MM.1S (cell line): Measurements from ENCODE around the gene ADGRD1.
"Not testable (repeated sequence)": the region's sequence is repeated elsewhere in the genome, so short reads cannot be mapped to it uniquely, and the experiment has no call there.

Experiments used
- DNase-seq: peaks from one replicate; pipeline ENCODE4 v3.0.0-alpha.2; 2015
- H2AFZ ChIP-seq: fragments of 300-600 bp; sonication (generic); 2 replicates; pipeline ENCODE4 v1.6.0; 2016; ENCODE audit warnings: antibody characterized with exemption, low read length
- H3F3A ChIP-seq: fragments of 300-600 bp; sonication (generic); 2 replicates; pipeline ENCODE4 v1.6.1; 2016; ENCODE audit warnings: mild to moderate bottlenecking, antibody characterized with exemption, low read length, moderate library complexity, mixed read lengths; ENCODE audit not compliant: insufficient read depth
- H3K27ac ChIP-seq: fragments of 300-600 bp; sonication (generic); 2 replicates; pipeline ENCODE4 v1.5.1; 2016; ENCODE audit warnings: mild to moderate bottlenecking, low read length
- H3K27me3 ChIP-seq: fragments of 300-600 bp; sonication (generic); replicated peaks from 2 replicates; pipeline ENCODE4 v1.6.0; 2016; ENCODE audit warnings: low read length; ENCODE audit not compliant: insufficient read depth
- H3K36me3 ChIP-seq: fragments of 300-600 bp; sonication (generic); replicated peaks from 2 replicates; pipeline ENCODE4 v1.6.1; 2016; ENCODE audit warnings: mild to moderate bottlenecking, low read length, mixed read lengths; ENCODE audit not compliant: insufficient read depth
- H3K4me1 ChIP-seq: fragments of 300-600 bp; sonication (generic); 2 replicates; pipeline ENCODE4 v1.6.1; 2016; ENCODE audit warnings: low read length, mixed read lengths
- H3K4me2 ChIP-seq: fragments of 300-600 bp; sonication (generic); 2 replicates; pipeline ENCODE4 v1.6.0; 2016; ENCODE audit warnings: low read depth, low read length
- H3K4me3 ChIP-seq: fragments of 300-600 bp; sonication (generic); 2 replicates; pipeline ENCODE4 v1.5.1; 2016; ENCODE audit warnings: low read length, mixed read lengths
- H3K79me2 ChIP-seq: fragments of 300-600 bp; sonication (generic); 2 replicates; pipeline ENCODE4 v1.6.1; 2016; ENCODE audit warnings: mixed run types, low read length, mixed read lengths
- H3K9ac ChIP-seq: fragments of 300-600 bp; sonication (generic); 2 replicates; pipeline ENCODE4 v1.6.1; 2016; ENCODE audit warnings: low read length, mixed read lengths
- H3K9me2 ChIP-seq: fragments of 300-600 bp; sonication (generic); replicated peaks from 2 replicates; pipeline ENCODE4 v1.6.1; 2016; ENCODE audit warnings: mild to moderate bottlenecking, low read length, mixed read lengths; ENCODE audit not compliant: insufficient read depth
- H3K9me3 ChIP-seq: fragments of 300-600 bp; sonication (generic); replicated peaks from 2 replicates; pipeline ENCODE4 v1.6.1; 2016; ENCODE audit warnings: mild to moderate bottlenecking, low read length, mixed read lengths; ENCODE audit not compliant: insufficient read depth
- H4K20me1 ChIP-seq: fragments of 300-600 bp; sonication (generic); 2 replicates; pipeline ENCODE4 v1.6.1; 2016; ENCODE audit warnings: mild to moderate bottlenecking, low read length, moderate library complexity, mixed read lengths; ENCODE audit not compliant: insufficient read depth
- EZH2 ChIP-seq: fragments of 300-600 bp; sonication (generic); optimal IDR thresholded peaks from 2 replicates; pipeline ENCODE3; 2017; ENCODE audit warnings: low read depth, mild to moderate bottlenecking, antibody characterized with exemption, low read length, mixed read lengths
- EZH2phosphoT487 ChIP-seq: fragments of 300-600 bp; sonication (generic); IDR thresholded peaks from 2 replicates; pipeline ENCODE4 v1.6.1; 2018; ENCODE audit warnings: antibody characterized with exemption, low read length
- TF ChIP-seq, protein P1 (sequence below): fragments of 300-600 bp; sonication (generic); IDR thresholded peaks from 2 replicates; pipeline ENCODE4 v1.5.1; 2016; ENCODE audit warnings: antibody characterized with exemption, low read length, mixed read lengths

The ADGRD1 gene

DNA sequence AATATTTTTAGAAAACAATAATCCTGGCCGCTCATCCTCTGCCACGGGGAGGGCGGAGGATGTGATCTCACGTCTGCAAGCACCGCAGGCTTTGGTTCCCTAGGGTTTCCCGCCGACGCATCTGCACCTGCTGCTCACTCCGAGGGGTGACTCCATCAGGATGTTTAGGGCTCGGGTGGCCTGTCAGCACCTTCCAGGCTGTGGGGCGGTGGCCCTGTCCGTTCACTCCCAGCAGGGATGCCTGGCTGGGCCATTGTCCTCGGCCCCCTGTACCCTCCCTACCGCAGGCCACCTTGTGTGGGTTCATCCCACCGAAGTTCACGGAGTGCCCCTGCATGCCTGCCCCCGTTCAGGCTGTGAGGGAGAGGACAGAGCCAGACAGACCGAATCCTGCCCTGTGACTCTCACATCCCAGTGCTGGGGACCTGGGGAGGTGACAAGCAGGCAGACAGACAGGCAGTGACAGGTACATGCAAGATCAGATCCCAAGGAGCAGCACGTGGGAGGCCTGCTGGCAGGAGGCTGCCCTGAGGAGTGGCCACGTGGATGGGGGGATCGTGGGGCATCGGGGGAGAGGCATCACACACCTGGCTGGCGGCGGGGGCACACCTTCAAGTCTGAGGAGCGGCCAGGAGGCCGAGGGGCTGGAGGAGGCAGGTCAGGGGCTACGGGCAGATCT lies 112.6 kb downstream of the ADGRD1 start:
- TF ChIP-seq, protein P1, sequence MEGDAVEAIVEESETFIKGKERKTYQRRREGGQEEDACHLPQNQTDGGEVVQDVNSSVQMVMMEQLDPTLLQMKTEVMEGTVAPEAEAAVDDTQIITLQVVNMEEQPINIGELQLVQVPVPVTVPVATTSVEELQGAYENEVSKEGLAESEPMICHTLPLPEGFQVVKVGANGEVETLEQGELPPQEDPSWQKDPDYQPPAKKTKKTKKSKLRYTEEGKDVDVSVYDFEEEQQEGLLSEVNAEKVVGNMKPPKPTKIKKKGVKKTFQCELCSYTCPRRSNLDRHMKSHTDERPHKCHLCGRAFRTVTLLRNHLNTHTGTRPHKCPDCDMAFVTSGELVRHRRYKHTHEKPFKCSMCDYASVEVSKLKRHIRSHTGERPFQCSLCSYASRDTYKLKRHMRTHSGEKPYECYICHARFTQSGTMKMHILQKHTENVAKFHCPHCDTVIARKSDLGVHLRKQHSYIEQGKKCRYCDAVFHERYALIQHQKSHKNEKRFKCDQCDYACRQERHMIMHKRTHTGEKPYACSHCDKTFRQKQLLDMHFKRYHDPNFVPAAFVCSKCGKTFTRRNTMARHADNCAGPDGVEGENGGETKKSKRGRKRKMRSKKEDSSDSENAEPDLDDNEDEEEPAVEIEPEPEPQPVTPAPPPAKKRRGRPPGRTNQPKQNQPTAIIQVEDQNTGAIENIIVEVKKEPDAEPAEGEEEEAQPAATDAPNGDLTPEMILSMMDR: no peak
- no peak for TF ChIP-seq EZH2phosphoT487
- no peak for TF ChIP-seq EZH2
- Histone ChIP-seq H3F3A (no peaks in the 10 kb centered on the region), H3K9me3 (no peaks in the 10 kb centered on the region), H3K4me2 (no peak overlapping the region), H3K4me3 (no peak overlapping the region), H3K4me1 (no peaks in the 10 kb centered on the region), H3K27me3 (peaks cover 11% of the 10 kb centered on the region; the same call in 1 of the 2 replicates), H3K36me3 (no peaks in the 10 kb centered on the region), H3K79me2 (no peaks in the 10 kb centered on the region), H3K27ac (no peak overlapping the region), H3K9ac (no peak overlapping the region), H4K20me1 (no peaks in the 10 kb centered on the region), H2AFZ (no peak overlapping the region), H3K9me2 (no peaks in the 10 kb centered on the region)
- DNase-seq: no peak

DNA sequence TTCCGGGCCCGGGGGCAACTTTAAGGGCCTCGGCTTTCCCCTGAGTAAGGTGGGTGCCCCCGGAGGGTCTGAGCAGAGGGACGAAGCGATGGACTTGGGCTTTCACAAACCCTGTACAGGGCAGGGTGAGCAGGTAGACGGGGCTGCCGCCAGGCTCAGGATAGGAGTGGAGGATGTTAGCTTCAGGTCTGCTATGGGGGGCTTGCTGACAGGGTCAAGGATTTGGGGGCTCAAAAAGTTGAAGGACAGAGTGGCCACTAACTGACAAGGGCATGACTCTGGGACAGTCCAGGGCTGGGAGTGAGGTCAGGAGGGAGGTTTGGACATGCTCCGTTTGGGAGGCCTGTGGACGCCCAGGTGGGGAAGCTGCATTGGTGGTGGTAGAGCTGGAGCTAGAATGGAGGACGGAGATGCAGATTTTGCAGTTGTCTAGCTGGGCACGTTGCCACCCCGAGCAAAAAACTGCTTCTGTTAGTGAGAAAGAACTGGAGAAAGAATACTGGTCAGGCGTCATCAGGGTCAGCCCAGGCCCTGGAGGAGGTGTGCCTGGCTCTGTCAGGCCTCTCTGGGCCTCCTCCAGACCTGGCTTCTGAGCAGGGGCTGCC lies 113.3 kb downstream of the ADGRD1 start:
- no peaks in the 10 kb centered on the region for H3F3A ChIP-seq
- H3K79me2 ChIP-seq: no peaks in the 10 kb centered on the region
- DNase-seq: no peak
- H3K9me2 ChIP-seq: no peaks in the 10 kb centered on the region
- no peak overlapping the region for H2AFZ ChIP-seq
- peaks cover 11% of the 10 kb centered on the region; the same call in 1 of the 2 replicates for H3K27me3 ChIP-seq
- no peaks in the 10 kb centered on the region for H3K4me1 ChIP-seq
- TF ChIP-seq EZH2phosphoT487: no peak
- no peak for TF ChIP-seq EZH2
- TF ChIP-seq, protein P1: no peak
- no peaks in the 10 kb centered on the region for H3K9me3 ChIP-seq
- no peak overlapping the region for H3K27ac ChIP-seq
- no peak overlapping the region for H3K4me3 ChIP-seq
- no peak overlapping the region for H3K4me2 ChIP-seq
- H3K9ac ChIP-seq: no peak overlapping the region
- no peaks in the 10 kb centered on the region for H4K20me1 ChIP-seq
- no peaks in the 10 kb centered on the region for H3K36me3 ChIP-seq

DNA sequence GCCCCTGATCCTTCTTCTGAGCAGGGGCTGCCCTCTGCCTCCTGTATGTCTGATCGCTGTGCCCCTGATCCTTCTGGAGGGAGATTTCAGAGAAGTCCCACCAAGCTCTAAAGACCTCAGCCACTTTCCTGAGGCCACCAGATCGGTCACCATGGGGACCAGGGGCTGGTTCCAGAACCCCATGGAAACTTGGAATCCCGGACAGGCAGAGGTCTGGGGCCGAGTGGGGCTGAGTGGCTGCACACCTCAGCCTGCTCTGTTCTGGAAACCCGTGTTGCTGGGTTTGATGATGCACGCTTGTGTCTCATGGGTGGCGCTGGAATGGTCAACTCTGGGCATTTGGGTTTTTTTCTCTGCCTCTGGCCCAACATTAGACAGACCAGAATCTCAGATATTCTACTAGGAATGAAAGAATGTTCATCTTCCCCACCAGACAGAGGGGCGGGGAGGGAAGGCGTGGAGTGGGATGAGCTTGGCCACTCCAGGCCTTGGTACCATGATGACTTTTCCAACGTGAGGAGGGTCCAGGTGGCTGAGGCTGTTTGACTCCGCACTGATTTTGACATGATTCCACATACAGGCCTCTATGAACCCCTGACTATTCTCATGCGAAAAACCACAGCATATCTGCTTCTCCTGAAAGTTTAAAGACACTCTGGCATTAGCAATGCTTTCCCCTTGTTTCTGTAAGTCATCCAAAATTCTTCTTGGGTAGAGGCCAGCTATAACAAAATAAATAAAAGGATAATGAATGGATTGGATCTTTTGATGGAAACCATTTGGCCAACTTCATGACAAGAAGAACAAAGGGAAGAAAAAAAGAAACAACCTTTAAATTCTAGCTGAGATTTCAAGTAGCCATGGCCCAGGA lies 114.5 kb downstream of the ADGRD1 start:
- Histone ChIP-seq H4K20me1 (no peaks in the 10 kb centered on the region), H3K4me2 (no peak overlapping the region), H3K27ac (no peak overlapping the region), H3K79me2 (no peaks in the 10 kb centered on the region), H3K4me3 (no peak overlapping the region), H3F3A (no peaks in the 10 kb centered on the region), H3K4me1 (no peaks in the 10 kb centered on the region), H3K9ac (no peak overlapping the region), H3K27me3 (peaks cover 11% of the 10 kb centered on the region), H3K36me3 (no peaks in the 10 kb centered on the region), H3K9me3 (no peaks in the 10 kb centered on the region), H2AFZ (no peak overlapping the region), H3K9me2 (no peaks in the 10 kb centered on the region)
- TF ChIP-seq, protein P1: no peak
- no peak for TF ChIP-seq EZH2phosphoT487
- TF ChIP-seq EZH2: no peak
- no peak for DNase-seq

DNA sequence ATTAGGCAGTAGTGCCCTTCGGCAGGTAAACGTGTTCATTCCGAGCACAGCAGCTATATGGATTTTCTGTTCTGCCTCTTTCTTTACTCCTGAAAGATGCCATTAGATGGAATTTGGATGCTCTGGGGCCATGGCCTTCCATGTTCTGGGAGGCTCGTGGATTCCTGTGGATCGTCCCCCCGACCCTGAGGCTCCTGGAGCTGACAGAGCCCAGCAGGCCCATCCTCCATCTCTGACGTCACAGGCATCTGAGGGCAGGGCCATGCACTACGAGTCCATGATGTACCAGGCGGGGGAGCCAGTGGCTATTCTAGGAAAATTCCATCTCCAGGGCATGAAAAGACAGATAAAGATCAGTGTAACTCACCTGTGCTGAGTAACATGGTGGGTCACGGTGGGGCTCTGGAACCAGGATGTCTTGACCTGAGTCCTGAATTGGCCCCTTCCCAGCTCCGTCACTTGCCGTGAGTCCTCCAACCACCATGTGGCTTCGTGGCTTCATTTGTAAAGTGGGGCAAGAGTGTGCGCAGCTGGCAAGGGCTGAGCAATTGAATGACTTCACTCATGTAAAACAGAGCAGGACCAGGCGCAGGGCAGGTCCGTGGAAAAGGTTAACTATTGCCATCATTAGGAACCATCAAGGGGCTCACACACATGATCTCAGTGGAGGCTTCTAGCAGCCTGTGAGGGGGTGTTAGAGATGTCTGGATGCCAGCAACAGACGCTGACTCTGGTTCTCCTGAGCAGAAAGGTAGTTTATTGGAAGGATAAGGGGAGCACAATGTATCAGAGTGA lies 115.4 kb downstream of the ADGRD1 start:
- not testable (repeated sequence) for H3K27ac ChIP-seq, H3F3A ChIP-seq, H3K9ac ChIP-seq, H3K36me3 ChIP-seq, H3K79me2 ChIP-seq, H3K27me3 ChIP-seq, DNase-seq, H3K9me2 ChIP-seq, H3K4me1 ChIP-seq, H4K20me1 ChIP-seq, H3K9me3 ChIP-seq, H3K4me3 ChIP-seq, H2AFZ ChIP-seq, H3K4me2 ChIP-seq

DNA sequence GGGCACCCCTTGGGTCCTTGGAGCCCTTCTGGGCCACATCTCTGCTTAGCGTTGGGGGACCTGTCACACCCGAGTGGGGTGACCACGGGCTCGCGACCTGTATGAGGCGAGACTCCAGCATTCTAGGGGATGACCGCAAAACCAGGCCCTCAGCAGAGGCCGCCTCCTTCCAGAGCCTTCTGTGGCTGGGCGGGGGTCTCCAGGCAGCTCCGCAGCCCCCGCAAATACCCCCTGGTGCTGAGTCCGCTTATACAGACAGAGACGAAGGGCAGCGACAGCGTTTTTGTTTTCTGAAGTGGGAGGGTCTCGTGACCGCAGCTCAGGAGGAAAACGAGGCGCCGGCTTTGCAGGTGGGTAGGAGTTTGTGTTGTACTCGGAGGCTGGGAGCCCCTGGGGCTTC lies 116.4 kb downstream of the ADGRD1 start:
- not testable (repeated sequence) for H3K27ac ChIP-seq, H4K20me1 ChIP-seq, H3K79me2 ChIP-seq, H3K9ac ChIP-seq, H2AFZ ChIP-seq, H3K4me3 ChIP-seq, H3F3A ChIP-seq, H3K4me1 ChIP-seq, DNase-seq, H3K9me2 ChIP-seq, H3K9me3 ChIP-seq, H3K27me3 ChIP-seq, H3K36me3 ChIP-seq, H3K4me2 ChIP-seq
